C4-2B (cell line): ENCODE measurements around the gene IL1RAPL2.
"Not testable (repeated sequence)": the region's sequence is repeated elsewhere in the genome, so short reads cannot be mapped to it uniquely, and the experiment has no call there.

Experiments used
- H3K27ac ChIP-seq: fragments of 450-650 bp; 2 replicates; pipeline ENCODE4 v1.5.1; 2017
- CTCF ChIP-seq: fragments of 450-650 bp; conservative IDR thresholded peaks from 2 replicates; pipeline ENCODE4 v1.5.1; 2017; ENCODE audit warnings: mild to moderate bottlenecking
- ZFX ChIP-seq: fragments of 450-650 bp; IDR thresholded peaks from 2 replicates; pipeline ENCODE4 v1.6.1; 2017

Gene IL1RAPL2

DNA sequence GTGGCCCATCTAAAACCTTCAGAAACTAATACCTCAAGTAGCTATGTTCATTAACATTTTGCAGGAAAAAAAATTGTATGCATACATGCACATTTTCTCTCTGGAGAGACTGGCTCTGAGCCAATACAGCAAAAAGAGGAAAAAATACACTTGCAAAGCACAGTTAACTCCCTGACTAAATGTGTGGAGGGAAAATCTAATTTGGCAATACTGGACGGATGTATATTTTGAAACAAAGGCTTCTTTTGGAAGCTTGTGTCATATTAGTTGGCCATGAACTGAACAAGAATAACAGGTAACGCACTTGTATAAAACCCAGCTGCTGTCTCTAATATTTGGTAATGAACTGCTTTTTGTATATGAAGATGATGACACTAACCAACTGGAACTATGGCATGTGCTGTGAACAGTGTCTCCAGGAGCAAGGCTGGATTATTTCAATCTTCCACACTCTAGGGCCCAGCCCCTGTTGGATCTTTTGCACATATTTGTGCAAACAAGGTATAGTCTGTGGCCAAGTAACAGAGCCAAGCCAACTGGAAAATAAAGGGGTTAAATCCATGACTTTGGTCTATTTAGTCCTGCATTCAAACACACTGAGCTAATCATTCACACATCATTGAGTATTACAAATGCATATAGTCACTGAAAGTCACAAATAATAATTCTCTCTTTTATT lies 1188.4 kb downstream of the IL1RAPL2 start:
- H3K27ac ChIP-seq = no peak overlapping the region
- no peak for TF ChIP-seq ZFX
- TF ChIP-seq CTCF = no peak

- no peak overlapping the region for H3K27ac ChIP-seq
- no peak for TF ChIP-seq CTCF
These were observed 1189.1 kb downstream of the IL1RAPL2 start for GRCh38 chrX:105755109-105755508.

- no peak for TF ChIP-seq CTCF
- TF ChIP-seq ZFX = no peak
- no peak overlapping the region for H3K27ac ChIP-seq
These were observed 1192.8 kb downstream of the IL1RAPL2 start for GRCh38 chrX:105758754-105759153.

DNA sequence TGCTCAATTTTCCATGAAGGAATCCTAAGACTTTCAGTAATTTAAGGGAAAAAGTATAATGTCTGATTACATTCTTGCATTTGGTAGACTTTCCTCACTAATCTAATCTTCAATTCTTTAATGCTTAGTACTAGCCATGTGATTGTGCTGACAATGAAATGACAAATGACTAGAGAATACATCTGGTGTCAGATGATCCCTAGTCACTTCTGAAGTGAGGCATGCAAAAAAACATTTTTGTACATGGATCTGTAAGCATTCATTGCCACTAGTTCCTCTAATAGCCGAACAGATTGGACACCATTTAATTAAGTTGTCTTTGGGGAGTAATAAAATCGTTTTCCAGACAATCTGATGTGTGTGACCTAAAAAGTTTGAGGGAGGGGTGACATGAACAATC lies 1193.6 kb downstream of the IL1RAPL2 start:
- TF ChIP-seq ZFX (no peak), CTCF (no peak)
- no peak overlapping the region for H3K27ac ChIP-seq

DNA sequence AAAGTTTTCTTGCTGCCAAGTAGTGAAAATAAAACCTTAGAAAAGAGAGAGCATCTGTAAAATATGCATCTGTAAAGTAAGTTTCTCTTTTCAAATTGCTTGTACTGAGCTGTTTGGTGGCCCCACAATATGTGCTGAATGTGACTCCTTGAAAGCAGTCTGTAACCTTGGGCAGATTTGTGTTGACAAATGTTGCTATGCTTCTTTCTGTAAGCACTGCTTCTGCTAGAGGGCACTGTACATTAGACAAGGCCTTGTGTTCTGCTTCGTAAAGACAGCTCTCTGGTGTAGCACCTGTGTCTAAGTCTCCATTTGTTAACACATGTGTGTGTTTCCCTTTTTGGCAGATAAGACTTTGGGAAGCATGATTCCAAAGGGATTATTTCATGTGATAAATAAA lies 1199.7 kb downstream of the IL1RAPL2 start:
- TF ChIP-seq ZFX = no peak
- no peak overlapping the region for H3K27ac ChIP-seq

DNA sequence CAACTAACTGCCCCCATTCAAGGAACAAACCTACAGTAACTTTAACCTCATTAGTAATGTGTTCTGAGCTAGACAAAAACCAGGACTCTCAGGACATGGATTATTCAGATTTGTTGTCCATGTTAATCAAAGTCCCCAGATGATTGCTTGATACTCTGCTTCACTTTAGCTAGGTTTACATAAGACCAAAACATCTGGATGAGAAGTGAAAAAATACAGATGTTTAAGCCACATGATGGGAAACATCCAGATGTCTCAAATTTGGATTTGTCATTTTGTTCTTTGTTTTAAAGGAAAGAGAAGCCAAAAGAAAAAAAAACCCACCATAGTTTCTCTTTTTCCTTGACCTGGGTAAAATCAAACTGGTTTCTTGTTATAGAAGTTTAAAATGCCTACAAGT lies 1207.8 kb downstream of the IL1RAPL2 start:
- TF ChIP-seq ZFX (no peak), CTCF (no peak)
- no peak overlapping the region for H3K27ac ChIP-seq

DNA sequence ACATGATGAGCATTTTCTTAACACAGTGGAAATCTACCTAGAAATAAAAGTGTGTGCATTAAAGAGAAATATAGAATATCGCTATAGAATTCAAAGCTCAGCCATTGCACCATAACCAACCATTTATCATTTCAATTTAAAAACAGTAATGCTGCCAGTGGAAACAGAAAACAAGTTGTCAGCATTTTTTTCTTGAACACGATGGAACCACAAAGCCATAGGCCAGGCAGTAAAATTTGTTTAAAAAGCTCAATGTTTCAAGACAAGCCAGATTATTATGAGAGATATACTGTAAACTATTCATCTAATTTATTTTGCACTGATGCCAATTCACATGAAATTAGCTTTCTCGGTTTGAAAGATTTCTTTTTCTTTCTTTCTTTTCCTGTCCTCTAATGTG lies 1209.7 kb downstream of the IL1RAPL2 start:
- no peak overlapping the region for H3K27ac ChIP-seq
- TF ChIP-seq ZFX (no peak), CTCF (no peak)

- no peak overlapping the region for H3K27ac ChIP-seq
- TF ChIP-seq ZFX (no peak), CTCF (no peak)
These were observed 1215.8 kb downstream of the IL1RAPL2 start for GRCh38 chrX:105781804-105782203.

DNA sequence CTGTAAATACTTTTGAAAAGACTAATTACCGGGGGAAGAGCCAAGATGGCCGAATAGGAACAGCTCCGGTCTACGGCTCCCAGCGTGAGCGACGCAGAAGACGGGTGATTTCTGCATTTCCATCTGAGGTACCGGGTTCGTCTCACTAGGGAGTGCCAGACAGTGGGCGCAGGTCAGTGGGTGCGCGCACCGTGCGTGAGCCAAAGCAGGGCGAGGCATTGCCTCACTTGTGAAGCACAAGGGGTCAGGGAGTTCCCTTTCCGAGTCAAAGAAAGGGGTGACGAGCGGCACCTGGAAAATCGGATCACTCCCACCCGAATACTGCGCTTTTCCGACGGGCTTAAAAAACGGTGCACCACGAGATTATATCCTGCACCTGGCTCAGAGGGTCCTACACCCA lies 1230.9 kb downstream of the IL1RAPL2 start:
- H3K27ac ChIP-seq = not testable (repeated sequence)
